ENCODE results near the gene SLC7A8.

Gene SLC7A8

GRCh38 chr14:23078692-23079116, 104.8 kb downstream of the SLC7A8 start:
- H3K27ac ChIP-seq (replicated peaks), result peak overlapping the region; percentile 41
- DNase-seq (ENCODE audit: low read depth in 1 of 2, low spot score in 1 of 2), result peak; percentile 64 to 82
- TF ChIP-seq CTCF (IDR thresholded peaks at IDR 0.05; ENCODE audit: insufficient read depth, low read length) (no peak), SPI1 (IDR thresholded peaks at IDR 0.05; ENCODE audit: borderline replicate concordance, low read depth) (no peak), POLR2AphosphoS5 (IDR thresholded peaks at IDR 0.05; ENCODE audit: low read depth) (no peak), GABPA (IDR thresholded peaks at IDR 0.05; ENCODE audit: low read depth) (no peak)
- TF ChIP-seq, protein P1, sequence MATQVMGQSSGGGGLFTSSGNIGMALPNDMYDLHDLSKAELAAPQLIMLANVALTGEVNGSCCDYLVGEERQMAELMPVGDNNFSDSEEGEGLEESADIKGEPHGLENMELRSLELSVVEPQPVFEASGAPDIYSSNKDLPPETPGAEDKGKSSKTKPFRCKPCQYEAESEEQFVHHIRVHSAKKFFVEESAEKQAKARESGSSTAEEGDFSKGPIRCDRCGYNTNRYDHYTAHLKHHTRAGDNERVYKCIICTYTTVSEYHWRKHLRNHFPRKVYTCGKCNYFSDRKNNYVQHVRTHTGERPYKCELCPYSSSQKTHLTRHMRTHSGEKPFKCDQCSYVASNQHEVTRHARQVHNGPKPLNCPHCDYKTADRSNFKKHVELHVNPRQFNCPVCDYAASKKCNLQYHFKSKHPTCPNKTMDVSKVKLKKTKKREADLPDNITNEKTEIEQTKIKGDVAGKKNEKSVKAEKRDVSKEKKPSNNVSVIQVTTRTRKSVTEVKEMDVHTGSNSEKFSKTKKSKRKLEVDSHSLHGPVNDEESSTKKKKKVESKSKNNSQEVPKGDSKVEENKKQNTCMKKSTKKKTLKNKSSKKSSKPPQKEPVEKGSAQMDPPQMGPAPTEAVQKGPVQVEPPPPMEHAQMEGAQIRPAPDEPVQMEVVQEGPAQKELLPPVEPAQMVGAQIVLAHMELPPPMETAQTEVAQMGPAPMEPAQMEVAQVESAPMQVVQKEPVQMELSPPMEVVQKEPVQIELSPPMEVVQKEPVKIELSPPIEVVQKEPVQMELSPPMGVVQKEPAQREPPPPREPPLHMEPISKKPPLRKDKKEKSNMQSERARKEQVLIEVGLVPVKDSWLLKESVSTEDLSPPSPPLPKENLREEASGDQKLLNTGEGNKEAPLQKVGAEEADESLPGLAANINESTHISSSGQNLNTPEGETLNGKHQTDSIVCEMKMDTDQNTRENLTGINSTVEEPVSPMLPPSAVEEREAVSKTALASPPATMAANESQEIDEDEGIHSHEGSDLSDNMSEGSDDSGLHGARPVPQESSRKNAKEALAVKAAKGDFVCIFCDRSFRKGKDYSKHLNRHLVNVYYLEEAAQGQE (IDR thresholded peaks at IDR 0.05; ENCODE audit: insufficient replicate concordance, low read depth), result no peak
- H3K27me3 ChIP-seq (ENCODE audit: insufficient read depth, poor library complexity, severe bottlenecking), result no peaks in the 10 kb centered on the region
- no peak overlapping the region for H3K4me3 ChIP-seq (replicated peaks; ENCODE audit: insufficient read depth, low read length)

DNA sequence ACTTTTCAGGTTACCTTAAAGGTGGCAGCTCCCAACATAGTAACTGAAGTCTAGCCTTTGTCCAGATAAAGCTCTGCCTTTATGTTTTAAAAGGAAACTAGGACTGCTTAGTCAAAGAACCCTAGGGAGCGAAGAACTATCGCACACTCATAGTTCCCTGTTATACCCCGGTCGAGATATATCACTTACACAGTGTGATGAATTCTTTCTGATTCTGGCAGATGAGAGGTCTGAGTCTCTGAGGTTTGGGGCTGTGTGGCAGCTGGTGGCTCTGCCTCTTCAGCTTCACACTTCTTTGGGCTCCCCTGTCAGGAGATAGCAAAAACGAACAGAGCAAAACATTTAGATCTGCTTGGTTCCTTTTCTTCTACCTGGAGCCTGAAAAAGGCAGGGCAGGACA, 105.5 kb downstream of the SLC7A8 start:
- peak overlapping the region; percentile 41 for H3K27ac ChIP-seq (replicated peaks)
- TF ChIP-seq CTCF (IDR thresholded peaks at IDR 0.05; ENCODE audit: insufficient read depth, low read length), result no peak
- TF ChIP-seq GABPA (IDR thresholded peaks at IDR 0.05; ENCODE audit: low read depth), result no peak
- no peak for TF ChIP-seq POLR2AphosphoS5 (IDR thresholded peaks at IDR 0.05; ENCODE audit: low read depth)
- TF ChIP-seq SPI1 (IDR thresholded peaks at IDR 0.05; ENCODE audit: borderline replicate concordance, low read depth), result no peak
- TF ChIP-seq, protein P1 (IDR thresholded peaks at IDR 0.05; ENCODE audit: insufficient replicate concordance, low read depth), result no peak

GRCh38 chr14:23076785-23077408, 106.6 kb downstream of the SLC7A8 start:
- TF ChIP-seq GABPA (IDR thresholded peaks at IDR 0.05; ENCODE audit: low read depth) (no peak), CTCF (IDR thresholded peaks at IDR 0.05; ENCODE audit: insufficient read depth, low read length) (peak; percentile 35)
- Histone ChIP-seq H3K4me3 (replicated peaks; ENCODE audit: insufficient read depth, low read length) (no peak overlapping the region), H3K27me3 (ENCODE audit: insufficient read depth, poor library complexity, severe bottlenecking) (no peaks in the 10 kb centered on the region), H3K27ac (replicated peaks) (no peak overlapping the region; the same call in 1 of the 2 replicates)
- peak in 1 of 2 experiments; percentile 36 for DNase-seq (ENCODE audit: low read depth in 1 of 2, low spot score in 1 of 2)

More for the DNA sequence above, 105.5 kb downstream of the SLC7A8 start:
- no peak for DNase-seq (ENCODE audit: low read depth in 1 of 2, low spot score in 1 of 2)
- H3K27me3 ChIP-seq (ENCODE audit: insufficient read depth, poor library complexity, severe bottlenecking), result no peaks in the 10 kb centered on the region
- H3K4me3 ChIP-seq (replicated peaks; ENCODE audit: insufficient read depth, low read length), result no peak overlapping the region
